ENCODE measurements around the gene TLL2.

DNA sequence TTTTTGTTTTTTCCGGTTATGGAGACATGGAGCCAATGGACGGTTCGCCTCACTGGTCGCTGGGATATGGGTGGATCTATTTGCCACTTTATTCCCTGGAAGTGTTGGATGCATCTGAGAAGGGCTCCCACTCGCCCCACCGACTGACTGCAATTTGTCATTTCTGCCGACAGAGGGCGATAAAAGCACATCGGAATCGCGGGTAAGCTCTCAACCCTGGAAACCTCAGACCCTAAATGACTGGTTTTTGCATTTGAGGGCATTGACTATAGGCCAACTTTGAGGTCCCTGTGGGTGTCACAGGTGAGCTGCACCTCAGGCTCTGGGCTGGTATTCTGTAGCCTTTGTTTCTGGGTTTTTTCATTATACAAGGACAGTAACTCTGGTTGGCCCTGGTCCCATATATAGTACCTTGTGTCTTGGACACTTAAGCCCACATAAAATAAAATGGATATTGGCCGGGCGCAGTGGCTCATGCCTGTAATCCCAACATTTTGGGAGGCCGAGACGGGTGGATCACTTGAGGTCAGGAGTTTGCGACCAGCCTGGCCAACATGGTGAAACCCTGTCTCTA lies 143.1 kb downstream of the TLL2 start:
- no peak for TF ChIP-seq POLR2AphosphoS5 (IDR thresholded peaks at IDR 0.05; ENCODE audit: low read depth, low read length)
- TF ChIP-seq TAF1 (IDR thresholded peaks at IDR 0.05; ENCODE audit: borderline replicate concordance, insufficient read depth, low read length) = no peak
- TF ChIP-seq, protein P1, sequence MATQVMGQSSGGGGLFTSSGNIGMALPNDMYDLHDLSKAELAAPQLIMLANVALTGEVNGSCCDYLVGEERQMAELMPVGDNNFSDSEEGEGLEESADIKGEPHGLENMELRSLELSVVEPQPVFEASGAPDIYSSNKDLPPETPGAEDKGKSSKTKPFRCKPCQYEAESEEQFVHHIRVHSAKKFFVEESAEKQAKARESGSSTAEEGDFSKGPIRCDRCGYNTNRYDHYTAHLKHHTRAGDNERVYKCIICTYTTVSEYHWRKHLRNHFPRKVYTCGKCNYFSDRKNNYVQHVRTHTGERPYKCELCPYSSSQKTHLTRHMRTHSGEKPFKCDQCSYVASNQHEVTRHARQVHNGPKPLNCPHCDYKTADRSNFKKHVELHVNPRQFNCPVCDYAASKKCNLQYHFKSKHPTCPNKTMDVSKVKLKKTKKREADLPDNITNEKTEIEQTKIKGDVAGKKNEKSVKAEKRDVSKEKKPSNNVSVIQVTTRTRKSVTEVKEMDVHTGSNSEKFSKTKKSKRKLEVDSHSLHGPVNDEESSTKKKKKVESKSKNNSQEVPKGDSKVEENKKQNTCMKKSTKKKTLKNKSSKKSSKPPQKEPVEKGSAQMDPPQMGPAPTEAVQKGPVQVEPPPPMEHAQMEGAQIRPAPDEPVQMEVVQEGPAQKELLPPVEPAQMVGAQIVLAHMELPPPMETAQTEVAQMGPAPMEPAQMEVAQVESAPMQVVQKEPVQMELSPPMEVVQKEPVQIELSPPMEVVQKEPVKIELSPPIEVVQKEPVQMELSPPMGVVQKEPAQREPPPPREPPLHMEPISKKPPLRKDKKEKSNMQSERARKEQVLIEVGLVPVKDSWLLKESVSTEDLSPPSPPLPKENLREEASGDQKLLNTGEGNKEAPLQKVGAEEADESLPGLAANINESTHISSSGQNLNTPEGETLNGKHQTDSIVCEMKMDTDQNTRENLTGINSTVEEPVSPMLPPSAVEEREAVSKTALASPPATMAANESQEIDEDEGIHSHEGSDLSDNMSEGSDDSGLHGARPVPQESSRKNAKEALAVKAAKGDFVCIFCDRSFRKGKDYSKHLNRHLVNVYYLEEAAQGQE (IDR thresholded peaks at IDR 0.05; ENCODE audit: insufficient read depth in 1 of 2, low read depth in 2 of 2, low read length in 2 of 2) = no peak
- no peak for TF ChIP-seq FOXP2 (optimal IDR thresholded peaks at IDR 0.05; ENCODE audit: borderline replicate concordance, extremely low read depth, extremely low read length, insufficient read depth)
